ENCODE measurements around the gene KCND1. TPM values are rescaled to one million over a fixed set of nuclear protein-coding genes. Genes with fewer than 3 reads are reported as not detected.

KCND1 gene
- total RNA-seq = 2.3 and 2.8 TPM in 2 replicates

DNA sequence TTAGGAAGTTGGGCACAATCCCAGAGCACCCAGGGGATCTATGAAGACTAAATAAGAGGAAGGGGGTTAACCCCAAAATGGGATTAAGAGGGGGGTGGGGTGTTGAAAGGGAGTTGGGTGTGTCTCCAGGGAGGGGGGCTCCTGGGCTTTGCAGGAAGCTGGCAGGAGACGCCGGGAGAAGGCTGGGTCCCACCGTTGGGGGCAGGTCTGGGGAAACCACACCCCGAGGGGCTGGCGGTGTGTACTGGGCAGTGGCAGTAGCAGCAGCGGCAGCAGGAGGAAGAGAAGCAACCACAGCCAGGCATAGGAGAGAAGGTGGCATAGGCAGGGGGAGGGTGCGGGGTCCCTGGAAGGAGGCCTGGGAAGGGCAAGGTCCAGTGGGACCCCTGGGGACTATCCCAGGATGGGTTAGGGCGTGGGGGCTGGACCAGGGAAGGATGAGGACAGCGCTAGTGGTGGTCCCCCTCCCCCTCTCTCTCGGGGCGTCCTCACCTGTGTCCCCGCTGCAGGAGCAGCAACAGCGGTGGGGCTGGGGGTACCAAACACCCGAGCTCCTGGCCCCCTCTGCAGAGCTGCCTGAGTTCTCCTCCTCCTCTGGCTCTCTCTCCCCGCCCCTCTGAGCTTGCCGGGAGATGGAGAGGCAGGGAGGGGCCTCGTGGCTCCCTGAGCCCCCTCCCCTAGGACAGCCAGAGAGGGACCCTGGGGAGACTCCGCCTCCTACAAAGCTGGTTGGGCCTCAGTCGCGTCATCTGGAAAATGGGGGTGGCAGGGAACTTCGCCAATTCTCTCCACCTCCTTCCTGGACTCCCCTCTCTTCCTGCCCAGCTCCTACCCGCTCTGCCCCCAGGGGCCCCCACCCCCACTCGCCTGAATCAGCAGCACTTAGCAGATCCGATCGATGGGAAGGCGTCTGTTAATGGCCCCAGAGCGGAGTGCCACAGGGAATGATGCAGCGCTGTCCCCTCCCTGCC is at the start of gene KCND1:
Gene KCND1 (minus strand): TSS at position 596 of the 971 bp plus-strand sequence. CDS start 1,573 bp downstream, outside the sequence.

DNA sequence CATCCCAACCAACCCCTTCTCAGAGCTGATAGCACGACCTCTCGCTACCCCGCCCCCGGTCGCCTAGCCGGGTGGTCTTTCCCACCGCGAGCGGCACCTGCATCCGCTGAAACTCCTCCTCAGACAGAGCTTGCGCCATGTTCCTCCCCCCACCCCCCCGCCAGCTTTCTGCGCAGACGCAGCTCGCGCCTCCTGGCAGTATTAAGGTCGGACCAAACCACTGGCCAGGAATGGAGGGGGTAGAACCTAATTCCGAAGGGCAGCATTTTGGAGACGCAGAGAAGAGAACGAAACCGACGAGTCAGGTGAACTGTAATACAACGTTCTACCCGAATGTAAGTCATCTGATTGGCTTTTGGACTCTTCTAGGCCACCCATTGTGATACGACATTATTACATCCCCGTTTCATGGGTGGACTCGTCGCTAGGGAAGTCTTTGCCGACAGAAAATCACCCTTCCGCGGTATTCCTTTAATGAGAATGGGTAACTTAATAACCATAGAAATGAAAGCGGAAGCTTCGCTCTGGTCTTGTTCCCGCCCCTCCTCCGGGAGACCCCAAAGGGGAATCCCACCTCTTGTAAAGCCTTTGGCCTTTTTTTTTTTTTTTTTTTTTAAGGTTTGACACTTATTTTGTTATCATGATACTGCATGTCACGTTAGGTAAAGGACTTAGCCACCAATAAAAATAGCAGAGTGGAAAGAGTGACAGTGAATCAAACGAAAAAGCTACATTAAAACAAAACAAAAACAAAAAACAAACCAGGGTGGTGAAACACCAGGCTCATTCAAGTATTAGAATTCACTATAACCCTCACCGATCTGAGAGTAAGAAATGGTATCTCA is 30.7 kb upstream of the KCND1 start, which contains the start of gene GRIPAP1:
Gene GRIPAP1 (minus strand): TSS at position 174 of the 845 bp plus-strand sequence. CDS start 35 bp downstream, at position 139.

GRCh38 chrX:48957477-48957826 is 14.2 kb downstream of the KCND1 start, which contains the start of gene OTUD5:
OTUD5 (minus strand) TSS chrX:48957607; CDS start chrX:48957570, 37 bp downstream.

GRCh38 chrX:48918643-48919340 is 52.9 kb downstream of the KCND1 start, which contains the start of gene PIM2:
PIM2 (minus strand) TSS chrX:48919024; CDS start chrX:48918834, 190 bp downstream.

GRCh38 chrX:48911412-48912182 is 60.0 kb downstream of the KCND1 start, which contains the start of gene SLC35A2:
SLC35A2 (minus strand) TSS chrX:48911646; CDS start chrX:48911636, 10 bp downstream.

Other genes with a start within 250 kb of the KCND1 start
- not detected in 2 replicates for gene GLOD5, start 210.1 kb downstream of the KCND1 start, total RNA-seq
- not detected in 2 replicates for gene GATA1, start 185.3 kb downstream of the KCND1 start, total RNA-seq
- 39.1 and 42.2 TPM in 2 replicates for gene HDAC6, start 169.8 kb downstream of the KCND1 start, total RNA-seq
- gene ERAS, start 145.3 kb downstream of the KCND1 start, total RNA-seq = 0.13 TPM in 1 of 2 replicates, not detected in the other
- gene PCSK1N, start 136.2 kb downstream of the KCND1 start, total RNA-seq = 0.46 and 10.7 TPM in 2 replicates
- gene TIMM17B, start 74.1 kb downstream of the KCND1 start, total RNA-seq = 18.1 and 20.5 TPM in 2 replicates
- gene PQBP1, start 73.9 kb downstream of the KCND1 start, total RNA-seq = 33.8 and 36.0 TPM in 2 replicates
- 18.2 and 19.7 TPM in 2 replicates for gene SLC35A2, start 60.2 kb downstream of the KCND1 start, total RNA-seq
- 4.7 and 9.1 TPM in 2 replicates for gene PIM2, start 52.8 kb downstream of the KCND1 start, total RNA-seq
- 40.3 and 40.5 TPM in 2 replicates for gene OTUD5, start 14.2 kb downstream of the KCND1 start, total RNA-seq
- gene GRIPAP1, start 30.4 kb upstream of the KCND1 start, total RNA-seq = 22.3 and 24.3 TPM in 2 replicates
- gene TFE3, start 71.5 kb upstream of the KCND1 start, total RNA-seq = 51.7 and 53.5 TPM in 2 replicates
- 0.98 and 1.3 TPM in 2 replicates for gene CCDC120, start 87.2 kb upstream of the KCND1 start, total RNA-seq
- gene PRAF2, start 102.2 kb upstream of the KCND1 start, total RNA-seq = 28.1 and 28.6 TPM in 2 replicates
- gene WDR45, start 108.0 kb upstream of the KCND1 start, total RNA-seq = 42.9 and 44.4 TPM in 2 replicates
- 18.2 and 18.9 TPM in 2 replicates for gene GPKOW, start 151.9 kb upstream of the KCND1 start, total RNA-seq
- gene MAGIX, start 190.9 kb upstream of the KCND1 start, total RNA-seq = 2.2 and 4.2 TPM in 2 replicates
- gene PLP2, start 200.1 kb upstream of the KCND1 start, total RNA-seq = 21.6 and 22.8 TPM in 2 replicates
- gene PRICKLE3, start 214.5 kb upstream of the KCND1 start, total RNA-seq = 8.6 and 15.0 TPM in 2 replicates
- 0.52 and 0.59 TPM in 2 replicates for gene SYP, start 228.3 kb upstream of the KCND1 start, total RNA-seq

Data from smooth muscle cell of the pulmonary artery (primary cell).